Measurements from ENCODE around the gene ARNT2.

- TF ChIP-seq POLR2A (IDR thresholded peaks at IDR 0.05; ENCODE audit: low read length) (no peak), GATA1 (IDR thresholded peaks at IDR 0.05; ENCODE audit: low read depth, low read length) (no peak)
Measured at GRCh38 chr15:80436511-80437307, 32.5 kb downstream of the ARNT2 start.
